Measurements from ENCODE around the gene ESYT3.

The ESYT3 gene

DNA sequence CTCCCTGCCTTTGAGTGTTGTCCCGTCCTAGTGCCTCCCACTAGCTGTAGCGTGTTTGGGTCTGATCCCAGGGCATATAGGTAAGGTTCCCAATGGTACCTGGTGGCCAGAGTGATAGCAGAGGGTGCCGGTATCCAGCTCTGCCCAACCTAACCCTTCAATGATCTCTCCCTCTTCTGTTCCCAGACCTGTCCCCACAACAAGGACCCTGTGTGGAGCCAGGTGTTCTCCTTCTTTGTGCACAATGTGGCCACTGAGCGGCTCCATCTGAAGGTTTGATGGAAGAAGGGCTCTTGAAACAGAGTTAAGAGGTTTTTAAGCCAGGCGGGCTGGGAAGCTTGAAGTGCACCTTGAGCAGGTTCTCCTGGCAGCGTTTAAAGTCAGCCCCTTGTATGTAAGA is 35.5 kb downstream of the ESYT3 start:
- no peak overlapping the region for H3K14ac ChIP-seq (ENCODE audit: low read length in 2 of 2)
- no peaks in the 10 kb centered on the region for H3K9me3 ChIP-seq (ENCODE audit: control insufficient read depth, low read length)
- no peak overlapping the region for H3K9ac ChIP-seq (ENCODE audit: low read length)
- H3K36me3 ChIP-seq (ENCODE audit: control insufficient read depth in 1 of 2, insufficient read depth in 2 of 2, low read depth in 1 of 2, low read length in 2 of 2): no peaks in the 10 kb centered on the region
- H4K8ac ChIP-seq (ENCODE audit: low read length): no peak overlapping the region
- peaks cover 0 to 5% of the 10 kb centered on the region in 2 experiments for H3K27me3 ChIP-seq (ENCODE audit: control insufficient read depth in 1 of 2, insufficient read depth in 1 of 2, low read length in 2 of 2)
- no peak overlapping the region for H2BK120ac ChIP-seq (ENCODE audit: low read depth, low read length)
- H4K91ac ChIP-seq (ENCODE audit: low read length): no peak overlapping the region
- H3K27ac ChIP-seq (ENCODE audit: low read length, poor library complexity, severe bottlenecking): no peak overlapping the region
- no peak overlapping the region for H2BK5ac ChIP-seq (ENCODE audit: low read depth, low read length, poor library complexity, severe bottlenecking)
- no peak overlapping the region for H2AK5ac ChIP-seq (ENCODE audit: low read length, severe bottlenecking)
- H2BK12ac ChIP-seq (ENCODE audit: low read length in 2 of 2): no peak overlapping the region
- peaks cover 8% of the 10 kb centered on the region for H3K4me1 ChIP-seq (ENCODE audit: control insufficient read depth, insufficient read depth, low read depth, low read length)
- H2AFZ ChIP-seq (ENCODE audit: low read depth, low read length): no peak overlapping the region
- H3K4ac ChIP-seq (ENCODE audit: low read depth in 1 of 2, low read length in 2 of 2): no peak overlapping the region
- H3K79me1 ChIP-seq (replicated peaks; ENCODE audit: low read length, poor library complexity, severe bottlenecking): no peaks in the 10 kb centered on the region
- H3K4me2 ChIP-seq (ENCODE audit: low read length, poor library complexity, severe bottlenecking): no peak overlapping the region
- no peak overlapping the region for H3K18ac ChIP-seq (ENCODE audit: low read depth in 1 of 2, low read length in 2 of 2)
- H3K23ac ChIP-seq (ENCODE audit: low read length in 2 of 2): no peak overlapping the region
- WGBS: 74% methylated on average over 5 of the region's 6 CpGs
- no peak for DNase-seq
- H2BK15ac ChIP-seq (ENCODE audit: low read depth, poor library complexity, severe bottlenecking): no peak overlapping the region
- no peak overlapping the region for H3K4me3 ChIP-seq (ENCODE audit: insufficient read depth in 1 of 2, low read depth in 1 of 2, low read length in 2 of 2)

DNA sequence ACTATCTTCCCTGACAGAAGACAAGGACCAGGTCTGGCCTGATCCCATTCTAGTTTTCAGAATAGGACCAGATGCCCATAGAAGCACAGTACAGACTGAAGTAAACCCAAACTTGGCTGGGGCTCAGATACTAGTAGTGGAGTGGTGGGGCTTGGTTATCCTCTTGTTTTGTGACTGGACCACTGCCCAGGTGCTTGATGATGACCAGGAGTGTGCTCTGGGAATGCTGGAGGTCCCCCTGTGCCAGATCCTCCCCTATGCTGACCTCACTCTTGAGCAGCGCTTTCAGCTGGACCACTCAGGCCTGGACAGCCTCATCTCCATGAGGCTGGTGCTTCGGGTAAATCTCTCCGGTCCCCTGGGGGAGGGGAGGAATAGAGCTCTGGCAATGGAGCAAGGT is 36.3 kb downstream of the ESYT3 start:
- no peak overlapping the region for H2BK5ac ChIP-seq (ENCODE audit: low read depth, low read length, poor library complexity, severe bottlenecking)
- H3K79me1 ChIP-seq (replicated peaks; ENCODE audit: low read length, poor library complexity, severe bottlenecking): no peaks in the 10 kb centered on the region
- no peak overlapping the region for H2BK12ac ChIP-seq (ENCODE audit: low read length in 2 of 2)
- H3K4me3 ChIP-seq (ENCODE audit: insufficient read depth in 1 of 2, low read depth in 1 of 2, low read length in 2 of 2): no peak overlapping the region
- no peak for DNase-seq
- peaks cover 0 to 5% of the 10 kb centered on the region in 2 experiments for H3K27me3 ChIP-seq (ENCODE audit: control insufficient read depth in 1 of 2, insufficient read depth in 1 of 2, low read length in 2 of 2)
- no peak overlapping the region for H2AFZ ChIP-seq (ENCODE audit: low read depth, low read length)
- H4K8ac ChIP-seq (ENCODE audit: low read length): no peak overlapping the region
- peaks cover 8% of the 10 kb centered on the region for H3K4me1 ChIP-seq (ENCODE audit: control insufficient read depth, insufficient read depth, low read depth, low read length)
- 88% methylated on average over 3 of the region's 3 CpGs for WGBS
- no peaks in the 10 kb centered on the region for H3K36me3 ChIP-seq (ENCODE audit: control insufficient read depth in 1 of 2, insufficient read depth in 2 of 2, low read depth in 1 of 2, low read length in 2 of 2)
- H3K9ac ChIP-seq (ENCODE audit: low read length): no peak overlapping the region
- H4K91ac ChIP-seq (ENCODE audit: low read length): no peak overlapping the region
- no peak overlapping the region for H2BK15ac ChIP-seq (ENCODE audit: low read depth, poor library complexity, severe bottlenecking)
- H2AK5ac ChIP-seq (ENCODE audit: low read length, severe bottlenecking): no peak overlapping the region
- no peak overlapping the region for H3K18ac ChIP-seq (ENCODE audit: low read depth in 1 of 2, low read length in 2 of 2)
- H2BK120ac ChIP-seq (ENCODE audit: low read depth, low read length): no peak overlapping the region
- no peak overlapping the region for H3K4ac ChIP-seq (ENCODE audit: low read depth in 1 of 2, low read length in 2 of 2)
- H3K27ac ChIP-seq (ENCODE audit: low read length, poor library complexity, severe bottlenecking): no peak overlapping the region
- no peaks in the 10 kb centered on the region for H3K9me3 ChIP-seq (ENCODE audit: control insufficient read depth, low read length)
- H3K23ac ChIP-seq (ENCODE audit: low read length in 2 of 2): no peak overlapping the region
- H3K4me2 ChIP-seq (ENCODE audit: low read length, poor library complexity, severe bottlenecking): no peak overlapping the region
- no peak overlapping the region for H3K14ac ChIP-seq (ENCODE audit: low read length in 2 of 2)

DNA sequence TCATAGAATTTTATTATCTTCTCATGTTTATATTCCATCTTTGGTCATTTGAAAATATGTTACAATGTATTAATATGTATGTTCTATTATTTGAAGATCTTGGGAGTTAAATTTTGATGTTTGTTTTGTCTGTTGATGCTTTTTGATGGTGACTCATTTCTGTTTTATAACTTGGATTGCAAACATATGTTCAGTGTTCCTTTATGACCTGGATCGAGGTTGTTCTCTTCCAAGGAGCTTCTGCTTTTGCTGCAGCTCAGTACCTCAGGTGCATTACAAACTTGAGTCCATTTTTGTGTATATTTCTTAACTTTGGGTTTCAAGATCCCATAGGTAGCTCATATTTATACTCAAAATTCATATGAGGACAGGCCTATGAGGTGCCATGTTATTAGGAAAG is 37.1 kb downstream of the ESYT3 start:
- H4K8ac ChIP-seq (ENCODE audit: low read length): no peak overlapping the region
- no peak overlapping the region for H3K9ac ChIP-seq (ENCODE audit: low read length)
- no peak overlapping the region for H2AK5ac ChIP-seq (ENCODE audit: low read length, severe bottlenecking)
- peaks cover 8% of the 10 kb centered on the region for H3K4me1 ChIP-seq (ENCODE audit: control insufficient read depth, insufficient read depth, low read depth, low read length)
- H2BK120ac ChIP-seq (ENCODE audit: low read depth, low read length): no peak overlapping the region
- no peak for DNase-seq
- peaks cover 0 to 5% of the 10 kb centered on the region in 2 experiments for H3K27me3 ChIP-seq (ENCODE audit: control insufficient read depth in 1 of 2, insufficient read depth in 1 of 2, low read length in 2 of 2)
- no peak overlapping the region for H3K14ac ChIP-seq (ENCODE audit: low read length in 2 of 2)
- no peak overlapping the region for H3K18ac ChIP-seq (ENCODE audit: low read depth in 1 of 2, low read length in 2 of 2)
- no CpG with 5 or more reads among the region's 1 CpG for WGBS
- H3K4ac ChIP-seq (ENCODE audit: low read depth in 1 of 2, low read length in 2 of 2): no peak overlapping the region
- no peaks in the 10 kb centered on the region for H3K36me3 ChIP-seq (ENCODE audit: control insufficient read depth in 1 of 2, insufficient read depth in 2 of 2, low read depth in 1 of 2, low read length in 2 of 2)
- no peak overlapping the region for H4K91ac ChIP-seq (ENCODE audit: low read length)
- no peak overlapping the region for H3K27ac ChIP-seq (ENCODE audit: low read length, poor library complexity, severe bottlenecking)
- no peak overlapping the region for H3K23ac ChIP-seq (ENCODE audit: low read length in 2 of 2)
- H3K4me3 ChIP-seq (ENCODE audit: insufficient read depth in 1 of 2, low read depth in 1 of 2, low read length in 2 of 2): no peak overlapping the region
- H2BK12ac ChIP-seq (ENCODE audit: low read length in 2 of 2): no peak overlapping the region
- no peak overlapping the region for H2BK5ac ChIP-seq (ENCODE audit: low read depth, low read length, poor library complexity, severe bottlenecking)
- H3K4me2 ChIP-seq (ENCODE audit: low read length, poor library complexity, severe bottlenecking): no peak overlapping the region
- no peak overlapping the region for H2BK15ac ChIP-seq (ENCODE audit: low read depth, poor library complexity, severe bottlenecking)
- no peak overlapping the region for H2AFZ ChIP-seq (ENCODE audit: low read depth, low read length)
- H3K79me1 ChIP-seq (replicated peaks; ENCODE audit: low read length, poor library complexity, severe bottlenecking): no peaks in the 10 kb centered on the region
- no peaks in the 10 kb centered on the region for H3K9me3 ChIP-seq (ENCODE audit: control insufficient read depth, low read length)

DNA sequence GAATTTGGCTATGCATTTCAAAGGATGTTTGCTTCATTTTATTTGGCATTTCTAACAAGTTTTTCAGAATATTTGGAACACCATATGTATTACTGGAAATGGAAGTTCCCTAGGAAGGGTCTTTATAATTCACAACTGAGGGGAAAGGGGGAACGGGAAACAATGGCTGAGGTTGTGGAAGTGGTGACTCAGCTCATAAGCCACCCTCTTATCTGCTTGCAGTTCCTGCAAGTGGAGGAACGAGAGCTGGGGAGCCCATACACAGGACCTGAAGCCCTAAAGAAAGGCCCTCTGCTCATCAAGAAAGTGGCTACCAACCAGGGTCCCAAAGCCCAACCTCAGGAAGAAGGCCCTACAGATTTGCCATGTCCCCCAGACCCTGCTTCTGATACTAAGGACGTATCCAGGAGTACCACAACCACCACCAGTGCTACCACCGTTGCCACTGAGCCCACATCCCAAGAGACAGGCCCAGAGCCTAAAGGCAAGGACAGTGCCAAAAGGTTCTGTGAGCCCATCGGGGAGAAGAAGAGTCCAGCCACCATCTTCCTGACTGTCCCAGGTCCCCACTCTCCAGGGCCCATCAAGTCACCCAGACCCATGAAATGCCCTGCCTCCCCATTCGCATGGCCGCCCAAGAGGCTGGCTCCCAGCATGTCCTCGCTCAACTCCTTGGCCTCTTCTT is 37.9 kb downstream of the ESYT3 start:
- H2BK5ac ChIP-seq (ENCODE audit: low read depth, low read length, poor library complexity, severe bottlenecking): no peak overlapping the region
- 81% methylated on average over 8 of the region's 8 CpGs for WGBS
- peak overlapping the region in 1 of 2 experiments; percentile 71 for H3K14ac ChIP-seq (ENCODE audit: low read length in 2 of 2)

More for the DNA sequence above, 37.9 kb downstream of the ESYT3 start:
- Histone ChIP-seq H2BK120ac (ENCODE audit: low read depth, low read length) (no peak overlapping the region), H3K4me3 (ENCODE audit: insufficient read depth in 1 of 2, low read depth in 1 of 2, low read length in 2 of 2) (no peak overlapping the region), H3K36me3 (ENCODE audit: control insufficient read depth in 1 of 2, insufficient read depth in 2 of 2, low read depth in 1 of 2, low read length in 2 of 2) (no peaks in the 10 kb centered on the region), H2BK12ac (ENCODE audit: low read length in 2 of 2) (no peak overlapping the region), H3K9ac (ENCODE audit: low read length) (no peak overlapping the region), H3K4me2 (ENCODE audit: low read length, poor library complexity, severe bottlenecking) (no peak overlapping the region), H3K9me3 (ENCODE audit: control insufficient read depth, low read length) (no peaks in the 10 kb centered on the region), H3K27ac (ENCODE audit: low read length, poor library complexity, severe bottlenecking) (no peak overlapping the region), H3K4me1 (ENCODE audit: control insufficient read depth, insufficient read depth, low read depth, low read length) (peaks cover 8% of the 10 kb centered on the region), H3K79me1 (replicated peaks; ENCODE audit: low read length, poor library complexity, severe bottlenecking) (no peaks in the 10 kb centered on the region), H2AK5ac (ENCODE audit: low read length, severe bottlenecking) (no peak overlapping the region), H4K8ac (ENCODE audit: low read length) (no peak overlapping the region), H2AFZ (ENCODE audit: low read depth, low read length) (no peak overlapping the region), H2BK15ac (ENCODE audit: low read depth, poor library complexity, severe bottlenecking) (no peak overlapping the region), H3K23ac (ENCODE audit: low read length in 2 of 2) (no peak overlapping the region), H3K18ac (ENCODE audit: low read depth in 1 of 2, low read length in 2 of 2) (no peak overlapping the region), H4K91ac (ENCODE audit: low read length) (no peak overlapping the region), H3K4ac (ENCODE audit: low read depth in 1 of 2, low read length in 2 of 2) (no peak overlapping the region), H3K27me3 (ENCODE audit: control insufficient read depth in 1 of 2, insufficient read depth in 1 of 2, low read length in 2 of 2) (peaks cover 0 to 4% of the 10 kb centered on the region in 2 experiments)
- no peak for DNase-seq
